HEK293 (cell line): ENCODE measurements around the gene MOK.
A peak's percentile ranks its signal among the peaks of the same experiment; 100 is the strongest.

ENCODE experiments used
- CTCF ChIA-PET: fragments of 350-600 bp; formaldehyde crosslinking; extraction: SDS; loops from one replicate; lab custom pipeline; 2021; ENCODE audit warnings: antibody characterized with exemption; lab: Yijun Ruan, JAX
- POLR2A ChIA-PET: fragments of 300-600 bp; formaldehyde crosslinking; extraction: SDS; loops from one replicate; lab custom pipeline; 2020; ENCODE audit warnings: antibody characterized with exemption, inconsistent platforms; lab: Yijun Ruan, JAX
- H3K27ac ChIP-seq: fragments of 200-500 bp; sonication (Bioruptor generic); 2 replicates; pipeline ENCODE4 v1.5.1; 2014; ENCODE audit warnings: low read depth, low read length, control low read depth, inconsistent platforms; ENCODE audit errors: extremely low read depth
- H3K36me3 ChIP-seq, 2 experiments: fragments of 200-500 bp in 1 of 2; sonication (Bioruptor generic) in 1 of 2; 1 replicate in 1 of 2; 2 replicates in 1 of 2; pipeline ENCODE4 v1.5.1; 2014 to 2017; ENCODE audit warnings: inconsistent platforms in 2 of 2, low read length in 2 of 2; ENCODE audit not compliant: control insufficient read depth in 2 of 2, insufficient read depth in 1 of 2
- H3K4me1 ChIP-seq: fragments of 200-500 bp; sonication (Bioruptor generic); 2 replicates; pipeline ENCODE4 v1.5.1; 2014; ENCODE audit warnings: mild to moderate bottlenecking, low read length, inconsistent platforms; ENCODE audit not compliant: control insufficient read depth, insufficient read depth
- H3K4me3 ChIP-seq: 2 replicates; pipeline ENCODE4 v1.5.1; 2011; ENCODE audit warnings: low read depth, mild to moderate bottlenecking, control low read depth, low read length, moderate library complexity
- H3K9me3 ChIP-seq: fragments of 200-500 bp; sonication (Bioruptor generic); 2 replicates; pipeline ENCODE4 v1.5.1; 2014; ENCODE audit warnings: low read depth, low read length, inconsistent platforms; ENCODE audit not compliant: control insufficient read depth, insufficient read depth
- BCL11A ChIP-seq: fragments of 450-650 bp; formaldehyde crosslinking; IDR thresholded peaks from 2 replicates; pipeline ENCODE4 v1.5.1; 2016; ENCODE audit warnings: low read depth, missing biosample characterization, missing genetic modification characterization
- BCL6B ChIP-seq: fragments of 450-650 bp; formaldehyde crosslinking; IDR thresholded peaks from 2 replicates; pipeline ENCODE4 v1.5.1; 2017; ENCODE audit warnings: missing biosample characterization, missing genetic modification characterization
- GLIS1 ChIP-seq: fragments of 450-650 bp; formaldehyde crosslinking; IDR thresholded peaks from 2 replicates; pipeline ENCODE4 v1.5.1; 2016; ENCODE audit warnings: missing biosample characterization, missing genetic modification characterization
- INSM2 ChIP-seq: fragments of 450-650 bp; formaldehyde crosslinking; IDR thresholded peaks from 2 replicates; pipeline ENCODE4 v1.5.1; 2016; ENCODE audit warnings: missing biosample characterization, missing genetic modification characterization
- KLF17 ChIP-seq: fragments of 450-650 bp; formaldehyde crosslinking; IDR thresholded peaks from 2 replicates; pipeline ENCODE4 v1.5.1; 2016; ENCODE audit warnings: missing biosample characterization, missing genetic modification characterization
- OSR2 ChIP-seq: fragments of 450-650 bp; formaldehyde crosslinking; IDR thresholded peaks from 2 replicates; pipeline ENCODE4 v1.5.1; 2016; ENCODE audit warnings: missing biosample characterization, missing genetic modification characterization
- PRDM2 ChIP-seq: fragments of 450-650 bp; formaldehyde crosslinking; IDR thresholded peaks from 2 replicates; pipeline ENCODE4 v1.5.1; 2016; ENCODE audit warnings: missing biosample characterization, missing genetic modification characterization, borderline replicate concordance
- SCRT2 ChIP-seq: fragments of 450-650 bp; formaldehyde crosslinking; IDR thresholded peaks from 2 replicates; pipeline ENCODE4 v1.5.1; 2016; ENCODE audit warnings: missing biosample characterization, missing genetic modification characterization
- SP7 ChIP-seq: fragments of 450-650 bp; formaldehyde crosslinking; IDR thresholded peaks from 2 replicates; pipeline ENCODE4 v1.5.1; 2016; ENCODE audit warnings: missing biosample characterization, missing genetic modification characterization
- ZBTB8A ChIP-seq: fragments of 450-650 bp; formaldehyde crosslinking; IDR thresholded peaks from 2 replicates; pipeline ENCODE4 v1.5.1; 2016; ENCODE audit warnings: missing biosample characterization, missing genetic modification characterization
- ZFHX2 ChIP-seq: fragments of 450-650 bp; formaldehyde crosslinking; conservative IDR thresholded peaks from 2 replicates; pipeline ENCODE4 v1.5.1; 2016; ENCODE audit warnings: missing biosample characterization, missing genetic modification characterization
- ZFP41 ChIP-seq: fragments of 450-650 bp; formaldehyde crosslinking; IDR thresholded peaks from 2 replicates; pipeline ENCODE4 v1.5.1; 2016; ENCODE audit warnings: missing biosample characterization, missing genetic modification characterization, borderline replicate concordance
- ZFP69B ChIP-seq: fragments of 450-650 bp; formaldehyde crosslinking; IDR thresholded peaks from 2 replicates; pipeline ENCODE4 v1.5.1; 2016; ENCODE audit warnings: missing biosample characterization, missing genetic modification characterization
- ZIC2 ChIP-seq: fragments of 450-650 bp; formaldehyde crosslinking; IDR thresholded peaks from 2 replicates; pipeline ENCODE4 v1.5.1; 2016; ENCODE audit warnings: missing biosample characterization, missing genetic modification characterization
- ZNF132 ChIP-seq: fragments of 450-650 bp; formaldehyde crosslinking; IDR thresholded peaks from 2 replicates; pipeline ENCODE4 v1.5.1; 2017; ENCODE audit warnings: missing biosample characterization, missing genetic modification characterization, borderline replicate concordance
- ZNF184 ChIP-seq: fragments of 450-650 bp; IDR thresholded peaks from 2 replicates; pipeline ENCODE4 v1.5.1; 2018; ENCODE audit warnings: missing biosample characterization, mild to moderate bottlenecking, missing genetic modification characterization
- ZNF19 ChIP-seq: fragments of 450-650 bp; formaldehyde crosslinking; IDR thresholded peaks from 2 replicates; pipeline ENCODE4; 2016; ENCODE audit warnings: missing biosample characterization, missing genetic modification characterization, low read depth
- ZNF211 ChIP-seq: fragments of 450-650 bp; formaldehyde crosslinking; IDR thresholded peaks from 2 replicates; pipeline ENCODE4 v1.5.1; 2016; ENCODE audit warnings: low read depth, missing biosample characterization, missing genetic modification characterization
- ZNF37A ChIP-seq: fragments of 450-650 bp; IDR thresholded peaks from 2 replicates; pipeline ENCODE4 v1.5.1; 2018; ENCODE audit warnings: missing biosample characterization, missing genetic modification characterization
- ZNF423 ChIP-seq: fragments of 450-650 bp; formaldehyde crosslinking; IDR thresholded peaks from 2 replicates; pipeline ENCODE4 v1.5.1; 2016; ENCODE audit warnings: missing biosample characterization, missing genetic modification characterization
- ZNF48 ChIP-seq: fragments of 450-650 bp; formaldehyde crosslinking; IDR thresholded peaks from 2 replicates; pipeline ENCODE4 v1.5.1; 2016; ENCODE audit warnings: missing biosample characterization, missing genetic modification characterization
- ZNF596 ChIP-seq: fragments of 450-650 bp; IDR thresholded peaks from 2 replicates; pipeline ENCODE4 v1.5.0; 2018; ENCODE audit warnings: missing biosample characterization, mild to moderate bottlenecking, missing genetic modification characterization, moderate library complexity
- ZNF600 ChIP-seq: fragments of 450-650 bp; formaldehyde crosslinking; IDR thresholded peaks from 2 replicates; pipeline ENCODE4 v1.5.1; 2016; ENCODE audit warnings: missing biosample characterization, missing genetic modification characterization
- ZNF664 ChIP-seq: fragments of 450-650 bp; formaldehyde crosslinking; IDR thresholded peaks from 2 replicates; pipeline ENCODE4 v1.5.1; 2016; ENCODE audit warnings: missing biosample characterization, missing genetic modification characterization
- ZNF704 ChIP-seq: fragments of 450-650 bp; formaldehyde crosslinking; IDR thresholded peaks from 2 replicates; pipeline ENCODE4 v1.5.1; 2016; ENCODE audit warnings: missing biosample characterization, missing genetic modification characterization
- ZNF747 ChIP-seq: fragments of 450-650 bp; formaldehyde crosslinking; IDR thresholded peaks from 2 replicates; pipeline ENCODE4 v1.5.1; 2016; ENCODE audit warnings: missing biosample characterization, missing genetic modification characterization
- ZNF777 ChIP-seq: fragments of 450-650 bp; formaldehyde crosslinking; IDR thresholded peaks from 2 replicates; pipeline ENCODE4 v1.5.1; 2017; ENCODE audit warnings: missing biosample characterization, missing genetic modification characterization, borderline replicate concordance
- ZSCAN30 ChIP-seq: fragments of 450-650 bp; IDR thresholded peaks from 2 replicates; pipeline ENCODE4 v1.5.1; 2018; ENCODE audit warnings: missing biosample characterization, mild to moderate bottlenecking, missing genetic modification characterization, moderate library complexity

Gene MOK

GRCh38 chr14:102215576-102216250, 89.3 kb downstream of the MOK start:
- CTCF ChIA-PET: interaction anchor here (0.6 to 2.3 kb wide), 4 partner anchors 19 to 99 kb away, joined by 3 to 14 read pairs (median 3); no protein-coding TSS in a partner anchor
- POLR2A ChIA-PET: no interaction called here
- H3K4me3 ChIP-seq: no peak overlapping the region
- H3K9me3 ChIP-seq: no peaks in the 10 kb centered on the region
- peak overlapping the region; percentile 16; the same call in 1 of the 2 replicates for H3K27ac ChIP-seq
- peaks cover 0 to 8% of the 10 kb centered on the region in 2 experiments; a peak in 1 of 3 replicates for H3K36me3 ChIP-seq
- H3K4me1 ChIP-seq: no peaks in the 10 kb centered on the region
- TF ChIP-seq SCRT2 (tag by site-specific recombination) (no peak), ZNF423 (tag by site-specific recombination) (peak; percentile 72), GLIS1 (tag by site-specific recombination) (no peak), ZFP41 (tag by site-specific recombination) (no peak), BCL11A (tag by site-specific recombination) (no peak), ZNF777 (tag by site-specific recombination) (no peak), ZFP69B (tag by site-specific recombination) (no peak), ZNF600 (tag by site-specific recombination) (peak; percentile 82), ZNF184 (tag by site-specific recombination) (no peak), PRDM2 (no peak), ZNF19 (no peak), ZNF704 (tag by site-specific recombination) (no peak), ZNF211 (tag by site-specific recombination) (no peak), INSM2 (tag by site-specific recombination) (no peak), ZNF48 (tag by site-specific recombination) (no peak), ZNF132 (tag by site-specific recombination) (no peak), OSR2 (tag by site-specific recombination) (peak; percentile 45; the same call in 1 of the 2 replicates), ZNF664 (tag by site-specific recombination) (no peak), ZFHX2 (tag by site-specific recombination) (peak; percentile 98), ZNF37A (no peak), ZSCAN30 (tag by site-specific recombination) (0 out of 2 replicates have a peak, but pooled peaks have one; percentile 49), KLF17 (no peak), SP7 (peak; percentile 69), ZNF747 (no peak), ZBTB8A (tag by site-specific recombination) (peak; percentile 21; the same call in 1 of the 2 replicates), ZIC2 (tag by site-specific recombination) (peak; percentile 93), ZNF596 (tag by site-specific recombination) (no peak), BCL6B (tag by site-specific recombination) (no peak)
